ENCODE measurements around the gene GMPR2. TPM values are rescaled to one million over a fixed set of nuclear protein-coding genes. Genes with fewer than 3 reads are reported as not detected.
"Not testable (repeated sequence)": the region's sequence is repeated elsewhere in the genome, so short reads cannot be mapped to it uniquely, and the experiment has no call there.

The GMPR2 gene
- total and polyA plus RNA-seq, 7 experiments from 2014 or later: 38.2 to 107 (median 83.7) TPM

- H3K27me3 ChIP-seq (ENCODE audit: control insufficient read depth in 2 of 2, insufficient read depth in 2 of 2, low read length in 2 of 2); H3K9me3 Mint-ChIP-seq; DNase-seq; ATAC-seq; H3K9me3 ChIP-seq (ENCODE audit: control insufficient read depth in 2 of 3, low read length in 3 of 3); H3K36me3 ChIP-seq (ENCODE audit: control insufficient read depth in 2 of 3, insufficient read depth in 3 of 3, low read length in 3 of 3); H3K27me3 Mint-ChIP-seq; H3K4me3 ChIP-seq (ENCODE audit: low read length): not testable (repeated sequence)
- H3K27ac ChIP-seq (ENCODE audit: low read depth, low read length): peak overlapping the region; percentile 91
- ChIA-PET POLR2A (interaction anchor here (1.1 to 8.0 kb wide), 5 partner anchors 23 to 227 kb away, joined by 3 to 117 read pairs (median 7); partner anchors contain the start of genes RABGGTA and TINF2), CTCF (interaction anchor here (0.7 to 1.7 kb wide), 3 partner anchors 21 to 102 kb away, joined by 4 to 14 read pairs (median 5); partner anchors contain the start of genes NRL, TINF2 and TM9SF1)
- intact Hi-C loops (cut with micrococcal nuclease): loop anchor here (1.0 to 10.0 kb wide), 12 partner anchors 8 to 912 kb away; partner anchors contain the start of genes GMPR2 (in 2 of the 2), NEDD8 (in 2 of the 2), RABGGTA (in 2 of the 2) and TINF2 (in 2 of the 2)
- H3K36me3 Mint-ChIP-seq: peaks cover 0 to 18% (median 4%) of the 10 kb centered on the region in 5 donors
- peaks cover 22 to 52% (median 45%) of the 10 kb centered on the region in 7 donors for H3K4me1 Mint-ChIP-seq
- peak overlapping the region in 4 of 9 donors; percentile 79 to 99 (median 92) for H3K27ac Mint-ChIP-seq
- H3K4me3 Mint-ChIP-seq: peak overlapping the region in 1 of 10 donors; percentile 32
- H3K4me1 ChIP-seq (ENCODE audit: control insufficient read depth in 2 of 2, insufficient read depth in 2 of 2, low read length in 2 of 2): peaks cover 25 to 28% of the 10 kb centered on the region in 2 donors
Measured at GRCh38 chr14:24216876-24217275, 15.9 kb upstream of the GMPR2 start.

- no peak overlapping the region for H3K4me3 Mint-ChIP-seq
- intact Hi-C loops (cut with micrococcal nuclease): loop anchor here (10.0 kb wide), 2 partner anchors 204 to 914 kb away; partner anchors contain the start of genes BCL2L2 (in 1 of the 2) and PPP1R3E (in 1 of the 2)
Measured at GRCh38 chr14:24219080-24219479, 13.6 kb upstream of the GMPR2 start.

GRCh38 chr14:24219521-24219920 lies 13.2 kb upstream of the GMPR2 start:
- Histone ChIP-seq H3K9me3 (ENCODE audit: control insufficient read depth in 2 of 3, low read length in 3 of 3) (no peaks in the 10 kb centered on the region), H3K36me3 (ENCODE audit: control insufficient read depth in 2 of 3, insufficient read depth in 3 of 3, low read length in 3 of 3) (peaks cover 0 to 4% (median 0%) of the 10 kb centered on the region in 3 experiments), H3K27ac (ENCODE audit: low read depth, low read length) (no peak overlapping the region), H3K4me3 (ENCODE audit: low read length) (no peak overlapping the region), H3K4me1 (ENCODE audit: control insufficient read depth in 2 of 2, insufficient read depth in 2 of 2, low read length in 2 of 2) (peaks cover 7 to 12% of the 10 kb centered on the region in 2 donors), H3K27me3 (ENCODE audit: control insufficient read depth in 2 of 2, insufficient read depth in 2 of 2, low read length in 2 of 2) (no peaks in the 10 kb centered on the region)
- Mint-ChIP-seq H3K4me1 (peaks cover 10 to 29% (median 23%) of the 10 kb centered on the region in 7 donors), H3K27me3 (no peaks in the 10 kb centered on the region), H3K4me3 (no peak overlapping the region), H3K27ac (no peak overlapping the region), H3K9me3 (no peaks in the 10 kb centered on the region), H3K36me3 (peaks cover 0 to 11% (median 4%) of the 10 kb centered on the region in 5 donors)
- POLR2A ChIA-PET: interaction anchor here (1.5 to 2.0 kb wide), 2 partner anchors 16 to 22 kb away, joined by 4 to 15 read pairs; partner anchors contain the start of gene TINF2
- CTCF ChIA-PET: interaction anchor here (0.9 to 1.5 kb wide), 2 partner anchors 22 to 114 kb away, joined by 3 to 6 read pairs; partner anchors contain the start of gene TINF2
- ATAC-seq: no peak
- intact Hi-C loops (cut with micrococcal nuclease): loop anchor here (10.0 kb wide), 2 partner anchors 205 to 915 kb away; partner anchors contain the start of genes BCL2L2 (in 1 of the 2) and PPP1R3E (in 1 of the 2)
- no peak for DNase-seq

More at GRCh38 chr14:24219080-24219479, 13.6 kb upstream of the GMPR2 start:
- no peak overlapping the region for H3K27ac Mint-ChIP-seq
- Histone ChIP-seq H3K27ac (ENCODE audit: low read depth, low read length) (no peak overlapping the region), H3K9me3 (ENCODE audit: control insufficient read depth in 2 of 3, low read length in 3 of 3) (no peaks in the 10 kb centered on the region), H3K27me3 (ENCODE audit: control insufficient read depth in 2 of 2, insufficient read depth in 2 of 2, low read length in 2 of 2) (no peaks in the 10 kb centered on the region), H3K4me3 (ENCODE audit: low read length) (no peak overlapping the region), H3K36me3 (ENCODE audit: control insufficient read depth in 2 of 3, insufficient read depth in 3 of 3, low read length in 3 of 3) (peaks cover 0 to 4% (median 0%) of the 10 kb centered on the region in 3 experiments), H3K4me1 (ENCODE audit: control insufficient read depth in 2 of 2, insufficient read depth in 2 of 2, low read length in 2 of 2) (peaks cover 12 to 16% of the 10 kb centered on the region in 2 donors)
- peaks cover 14 to 31% (median 25%) of the 10 kb centered on the region in 7 donors for H3K4me1 Mint-ChIP-seq
- no peak for ATAC-seq
- no peak for DNase-seq
- H3K27me3 Mint-ChIP-seq: no peaks in the 10 kb centered on the region
- ChIA-PET POLR2A (interaction anchor here (1.1 to 2.0 kb wide), 3 partner anchors 16 to 30 kb away, joined by 3 to 15 read pairs (median 4); partner anchors contain the start of genes IPO4 and TINF2), CTCF (interaction anchor here (1.5 kb wide), 1 partner anchor 23 kb away, joined by 6 read pairs; the partner anchor contains the start of gene TINF2)
- H3K9me3 Mint-ChIP-seq: no peaks in the 10 kb centered on the region
- H3K36me3 Mint-ChIP-seq: peaks cover 0 to 9% (median 4%) of the 10 kb centered on the region in 5 donors

GRCh38 chr14:24222987-24223386 lies 9.7 kb upstream of the GMPR2 start:
- H3K4me3 Mint-ChIP-seq; DNase-seq; H3K36me3 ChIP-seq (ENCODE audit: control insufficient read depth in 2 of 3, insufficient read depth in 3 of 3, low read length in 3 of 3); CTCF ChIA-PET; H3K27me3 Mint-ChIP-seq; H3K27ac Mint-ChIP-seq; ATAC-seq; H3K9me3 Mint-ChIP-seq; H3K9me3 ChIP-seq (ENCODE audit: control insufficient read depth in 2 of 3, low read length in 3 of 3); H3K27ac ChIP-seq (ENCODE audit: low read depth, low read length); H3K27me3 ChIP-seq (ENCODE audit: control insufficient read depth in 2 of 2, insufficient read depth in 2 of 2, low read length in 2 of 2); intact Hi-C loops (cut with micrococcal nuclease); H3K4me1 ChIP-seq (ENCODE audit: control insufficient read depth in 2 of 2, insufficient read depth in 2 of 2, low read length in 2 of 2); H3K4me3 ChIP-seq (ENCODE audit: low read length): not testable (repeated sequence)
- POLR2A ChIA-PET: interaction anchor here (0.6 to 4.1 kb wide), 2 partner anchors 18 to 219 kb away, joined by 3 to 16 read pairs; partner anchors contain the start of gene TINF2
- H3K4me1 Mint-ChIP-seq: peaks cover 10 to 38% (median 24%) of the 10 kb centered on the region in 7 donors
- peaks cover 4 to 16% (median 6%) of the 10 kb centered on the region in 5 donors for H3K36me3 Mint-ChIP-seq

GRCh38 chr14:24224618-24225071 lies 8.1 kb upstream of the GMPR2 start:
- Mint-ChIP-seq H3K4me1 (peaks cover 13 to 40% (median 30%) of the 10 kb centered on the region in 7 donors), H3K27ac (peak overlapping the region in 3 of 9 donors; percentile 33 to 74 (median 66)), H3K4me3 (no peak overlapping the region), H3K36me3 (peaks cover 5 to 14% (median 6%) of the 10 kb centered on the region in 5 donors), H3K9me3 (no peaks in the 10 kb centered on the region), H3K27me3 (no peaks in the 10 kb centered on the region)
- H3K4me3 ChIP-seq (ENCODE audit: low read length): no peak overlapping the region
- peaks cover 0 to 6% (median 4%) of the 10 kb centered on the region in 3 experiments for H3K36me3 ChIP-seq (ENCODE audit: control insufficient read depth in 2 of 3, insufficient read depth in 3 of 3, low read length in 3 of 3)
- H3K27ac ChIP-seq (ENCODE audit: low read depth, low read length): no peak overlapping the region
- POLR2A ChIA-PET: interaction anchor here (0.6 to 4.1 kb wide), 5 partner anchors 9 to 111 kb away, joined by 3 to 16 read pairs (median 7); partner anchors contain the start of genes MDP1 and TINF2
- intact Hi-C loops (cut with micrococcal nuclease): loop anchor here in 1 of 2 donors (1.0 kb wide), 1 partner anchor 8 kb away; the partner anchor contains the start of gene MDP1
- H3K9me3 ChIP-seq (ENCODE audit: control insufficient read depth in 2 of 3, low read length in 3 of 3): no peaks in the 10 kb centered on the region
- peaks cover 0 to 5% of the 10 kb centered on the region in 2 donors for H3K4me1 ChIP-seq (ENCODE audit: control insufficient read depth in 2 of 2, insufficient read depth in 2 of 2, low read length in 2 of 2)
- H3K27me3 ChIP-seq (ENCODE audit: control insufficient read depth in 2 of 2, insufficient read depth in 2 of 2, low read length in 2 of 2): no peaks in the 10 kb centered on the region
- CTCF ChIA-PET: interaction anchor here (0.7 kb wide), 1 partner anchor 115 kb away, joined by 3 read pairs; the partner anchor contains the start of gene RIPK3
- no peak for ATAC-seq
- no peak for DNase-seq

GRCh38 chr14:24226473-24226872 lies 6.3 kb upstream of the GMPR2 start:
- Histone ChIP-seq H3K36me3 (ENCODE audit: control insufficient read depth in 2 of 3, insufficient read depth in 3 of 3, low read length in 3 of 3) (peaks cover 0 to 6% (median 4%) of the 10 kb centered on the region in 3 experiments), H3K4me3 (ENCODE audit: low read length) (no peak overlapping the region), H3K27me3 (ENCODE audit: control insufficient read depth in 2 of 2, insufficient read depth in 2 of 2, low read length in 2 of 2) (no peaks in the 10 kb centered on the region), H3K27ac (ENCODE audit: low read depth, low read length) (no peak overlapping the region), H3K9me3 (ENCODE audit: control insufficient read depth in 2 of 3, low read length in 3 of 3) (no peaks in the 10 kb centered on the region), H3K4me1 (ENCODE audit: control insufficient read depth in 2 of 2, insufficient read depth in 2 of 2, low read length in 2 of 2) (peaks cover 8 to 12% of the 10 kb centered on the region in 2 donors)
- ATAC-seq (no peak), DNase-seq (no peak)
- intact Hi-C loops (cut with micrococcal nuclease): no loop called here
- Mint-ChIP-seq H3K36me3 (peaks cover 5 to 14% (median 6%) of the 10 kb centered on the region in 5 donors), H3K27ac (peak overlapping the region in 1 of 9 donors; percentile 6), H3K4me3 (no peak overlapping the region), H3K27me3 (no peaks in the 10 kb centered on the region), H3K9me3 (no peaks in the 10 kb centered on the region), H3K4me1 (peaks cover 19 to 47% (median 37%) of the 10 kb centered on the region in 7 donors)
- CTCF ChIA-PET: interaction anchor here (0.7 to 1.3 kb wide), 2 partner anchors 15 to 105 kb away, joined by 4 to 5 read pairs; partner anchors contain the start of gene TINF2
- POLR2A ChIA-PET: interaction anchor here (0.8 to 4.1 kb wide), 2 partner anchors 12 to 15 kb away, joined by 3 to 16 read pairs; partner anchors contain the start of gene TINF2
